ENCODE data around the gene VWA3B. TPM values are rescaled to one million over a fixed set of nuclear protein-coding genes. Genes with fewer than 3 reads are reported as not detected.

The VWA3B gene
- total RNA-seq, 1 experiment from 2014 or later, result not detected

- Histone ChIP-seq H3K27ac (ENCODE audit: low read depth, low read length, poor library complexity, severe bottlenecking) (no peak overlapping the region), H3K27me3 (replicated peaks; ENCODE audit: insufficient read depth, low read depth, low read length, poor library complexity) (peaks cover 24% of the 10 kb centered on the region), H3K4me1 (ENCODE audit: insufficient read depth, low read length, poor library complexity, severe bottlenecking) (no peaks in the 10 kb centered on the region), H3K4me3 (ENCODE audit: low read depth, low read length, poor library complexity, severe bottlenecking) (no peak overlapping the region), H3K36me3 (ENCODE audit: insufficient read depth, low read length, poor library complexity, severe bottlenecking) (no peaks in the 10 kb centered on the region), H3K9me3 (ENCODE audit: low read depth, low read length, poor library complexity, severe bottlenecking) (no peaks in the 10 kb centered on the region)
- no TSS peak for BruUV-seq (replicated peaks)
- TF ChIP-seq CTCF (conservative IDR thresholded peaks at IDR 0.05; ENCODE audit: low read depth, low read length) (no peak), EZH2 (IDR thresholded peaks at IDR 0.05; ENCODE audit: borderline replicate concordance, low read depth, low read length, poor library complexity, severe bottlenecking) (no peak)
- DNase-seq (ENCODE audit: low spot score), result no peak
- intact Hi-C loops (cut with micrococcal nuclease; ENCODE audit: unreplicated experiment), result no loop called here
- ChIA-PET CTCF (no interaction called here), POLR2A (ENCODE audit: low non-redundant PET) (no interaction called here)
Measured at GRCh38 chr2:98241592-98241991, 154.6 kb downstream of the VWA3B start.

- Histone ChIP-seq H3K27ac (ENCODE audit: low read depth, low read length, poor library complexity, severe bottlenecking) (no peak overlapping the region), H3K36me3 (ENCODE audit: insufficient read depth, low read length, poor library complexity, severe bottlenecking) (no peaks in the 10 kb centered on the region), H3K9me3 (ENCODE audit: low read depth, low read length, poor library complexity, severe bottlenecking) (no peaks in the 10 kb centered on the region), H3K4me3 (ENCODE audit: low read depth, low read length, poor library complexity, severe bottlenecking) (no peak overlapping the region), H3K27me3 (replicated peaks; ENCODE audit: insufficient read depth, low read depth, low read length, poor library complexity) (peaks cover 24% of the 10 kb centered on the region), H3K4me1 (ENCODE audit: insufficient read depth, low read length, poor library complexity, severe bottlenecking) (no peaks in the 10 kb centered on the region)
- intact Hi-C loops (cut with micrococcal nuclease; ENCODE audit: unreplicated experiment), result no loop called here
- POLR2A ChIA-PET (ENCODE audit: low non-redundant PET), result no interaction called here
- DNase-seq (ENCODE audit: low spot score), result no peak
- no TSS peak for BruUV-seq (replicated peaks)
- TF ChIP-seq CTCF (conservative IDR thresholded peaks at IDR 0.05; ENCODE audit: low read depth, low read length) (no peak), EZH2 (IDR thresholded peaks at IDR 0.05; ENCODE audit: borderline replicate concordance, low read depth, low read length, poor library complexity, severe bottlenecking) (no peak)
- CTCF ChIA-PET, result no interaction called here
Measured at GRCh38 chr2:98242003-98242402, 155.0 kb downstream of the VWA3B start.

- CTCF ChIA-PET, result no interaction called here
- BruUV-seq (replicated peaks), result no TSS peak
- POLR2A ChIA-PET (ENCODE audit: low non-redundant PET), result interaction anchor here (0.5 kb wide), 1 partner anchor 20 kb away, joined by 6 read pairs; no protein-coding TSS in a partner anchor
- intact Hi-C loops (cut with micrococcal nuclease; ENCODE audit: unreplicated experiment), result no loop called here
- no peak for DNase-seq (ENCODE audit: low spot score)
- H3K9me3 ChIP-seq (ENCODE audit: low read depth, low read length, poor library complexity, severe bottlenecking), result peaks cover 12% of the 10 kb centered on the region
- peaks cover 12% of the 10 kb centered on the region for H3K27me3 ChIP-seq (replicated peaks; ENCODE audit: insufficient read depth, low read depth, low read length, poor library complexity)
- TF ChIP-seq EZH2 (IDR thresholded peaks at IDR 0.05; ENCODE audit: borderline replicate concordance, low read depth, low read length, poor library complexity, severe bottlenecking) (no peak), CTCF (conservative IDR thresholded peaks at IDR 0.05; ENCODE audit: low read depth, low read length) (no peak)
- no peak overlapping the region for H3K27ac ChIP-seq (ENCODE audit: low read depth, low read length, poor library complexity, severe bottlenecking)
- H3K4me3 ChIP-seq (ENCODE audit: low read depth, low read length, poor library complexity, severe bottlenecking), result no peak overlapping the region
- H3K4me1 ChIP-seq (ENCODE audit: insufficient read depth, low read length, poor library complexity, severe bottlenecking), result no peaks in the 10 kb centered on the region
- H3K36me3 ChIP-seq (ENCODE audit: insufficient read depth, low read length, poor library complexity, severe bottlenecking), result no peaks in the 10 kb centered on the region
Measured at GRCh38 chr2:98245491-98245890, 158.5 kb downstream of the VWA3B start.

Measured in A673 (cell line).